ENCODE data around the gene PCDH9. TPM values are rescaled to one million over a fixed set of nuclear protein-coding genes. Genes with fewer than 3 reads are reported as not detected.

The PCDH9 gene
- total and polyA plus RNA-seq, 2 of the 4 experiments (the other 2 are of a cell fraction): 2.2 to 10.2 TPM

DNA sequence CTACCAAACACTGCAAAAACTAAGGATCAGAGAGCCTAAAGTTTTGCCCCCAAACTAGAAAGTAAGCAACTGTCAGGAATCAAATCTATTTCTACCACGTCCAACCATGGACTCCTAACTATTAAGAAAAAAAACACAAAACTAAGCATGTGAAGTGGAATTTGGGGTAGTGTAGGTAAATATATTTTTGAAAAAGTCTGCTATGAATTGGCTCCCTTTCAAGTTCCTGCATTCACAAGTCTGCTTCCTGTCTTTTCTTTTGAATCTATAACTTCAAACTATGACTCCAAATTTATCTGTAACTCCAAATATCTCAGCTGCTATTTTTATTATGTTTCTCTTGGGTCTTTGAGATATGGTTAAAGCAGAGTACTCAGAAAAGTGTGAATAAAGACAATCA, 47.0 kb downstream of the PCDH9 start:
- no peak overlapping the region for H3K4me2 ChIP-seq (ENCODE audit: low read depth, low read length)
- no peak overlapping the region for H3K9ac ChIP-seq (ENCODE audit: low read depth, low read length)
- no CpG with 5 or more reads among the region's 1 CpG for WGBS, 2 experiments (ENCODE audit: extremely low coverage in 2 of 2, insufficient read length in 1 of 2)
- ATAC-seq (ENCODE audit: low read depth) (no peak), DNase-seq (no peak)
- no peak overlapping the region for H3K56ac ChIP-seq (ENCODE audit: extremely low read depth, insufficient read depth, low read length)
- H3K27me3 ChIP-seq (ENCODE audit: control insufficient read depth, insufficient read depth, low read length): no peaks in the 10 kb centered on the region
- ChIA-PET CTCF (no interaction called here), POLR2A (ENCODE audit: unreplicated experiment) (no interaction called here)
- H2BK5ac ChIP-seq (ENCODE audit: low read depth, low read length, poor library complexity, severe bottlenecking): no peak overlapping the region
- H3K27ac ChIP-seq (ENCODE audit: insufficient read depth, low read length): no peak overlapping the region
- H3K9me3 ChIP-seq (ENCODE audit: control insufficient read depth, insufficient read depth, low read length): no peaks in the 10 kb centered on the region
- H2BK120ac ChIP-seq (ENCODE audit: low read depth, low read length): no peak overlapping the region
- no peak overlapping the region for H4K91ac ChIP-seq (ENCODE audit: insufficient read depth, low read depth, low read length)
- H3K36me3 ChIP-seq (ENCODE audit: control insufficient read depth, insufficient read depth, low read length): no peaks in the 10 kb centered on the region
- H3K18ac ChIP-seq (ENCODE audit: low read depth, low read length): no peak overlapping the region
- in situ Hi-C loops (cut with MboI; ENCODE audit: low sequenced_read_pairs) (no loop called here), intact Hi-C loops (cut with micrococcal nuclease) (no loop called here), dilution Hi-C loops (cut with HindIII; ENCODE audit: low sequenced_read_pairs, unreplicated experiment) (no loop called here)
- no peak overlapping the region for H4K8ac ChIP-seq (ENCODE audit: low read depth in 2 of 2, low read length in 2 of 2)
- H3K4ac ChIP-seq (ENCODE audit: low read depth, low read length): no peak overlapping the region
- H3K4me1 ChIP-seq (ENCODE audit: control insufficient read depth, insufficient read depth, low read length): no peaks in the 10 kb centered on the region
- no peak overlapping the region for H2BK20ac ChIP-seq (ENCODE audit: low read depth, low read length)
- H4K5ac ChIP-seq (ENCODE audit: low read depth, low read length): no peak overlapping the region
- H2AK9ac ChIP-seq (replicated peaks; ENCODE audit: low read depth, low read length, poor library complexity): no peak overlapping the region
- H3K23ac ChIP-seq (ENCODE audit: low read depth, low read length): no peak overlapping the region
- H3K14ac ChIP-seq (replicated peaks; ENCODE audit: low read depth, low read length): no peak overlapping the region
- TF ChIP-seq NFE2L2 (IDR thresholded peaks at IDR 0.05; ENCODE audit: low read depth, low read length): no peak
- no peak for TF ChIP-seq RAD21 (IDR thresholded peaks at IDR 0.05; ENCODE audit: low read length)
- TF ChIP-seq ELK1 (IDR thresholded peaks at IDR 0.05; ENCODE audit: borderline replicate concordance, low read depth, low read length): no peak
- no peak for TF ChIP-seq MAFK (IDR thresholded peaks at IDR 0.05; ENCODE audit: low read depth, low read length)
- TF ChIP-seq MXI1 (IDR thresholded peaks at IDR 0.05; ENCODE audit: borderline replicate concordance, low read depth, low read length): no peak
- no peak for TF ChIP-seq CEBPB (IDR thresholded peaks at IDR 0.05; ENCODE audit: low read depth, low read length)
- no peak for TF ChIP-seq POLR2A (IDR thresholded peaks at IDR 0.05; ENCODE audit: low read depth, low read length)
- H3K79me1 ChIP-seq (ENCODE audit: low read depth in 1 of 2, low read length in 2 of 2): no peaks in the 10 kb centered on the region
- no peak overlapping the region for H2AFZ ChIP-seq (replicated peaks; ENCODE audit: low read length, poor library complexity)
- H3K9me1 ChIP-seq (ENCODE audit: insufficient read depth, low read length): no peaks in the 10 kb centered on the region
- H2BK15ac ChIP-seq (ENCODE audit: low read depth, low read length): no peak overlapping the region
- H3K4me3 ChIP-seq (ENCODE audit: insufficient read depth, low read depth, low read length): no peak overlapping the region
- BruUV-seq (replicated peaks): no TSS peak
- no peaks in the 10 kb centered on the region for H4K20me1 ChIP-seq (ENCODE audit: insufficient read depth, low read length)
- H2AK5ac ChIP-seq (ENCODE audit: low read depth, low read length): no peak overlapping the region

Data from IMR-90 (cell line).